HG03039 (cell line): ENCODE results near the gene RMDN3.

Experiments
- ATAC-seq: cut with Tn5 transposase; IDR thresholded peaks from one replicate; pipeline ENCODE4 v1.9.1; 2021; ENCODE audit warnings: mild to moderate bottlenecking, moderate library complexity; ENCODE audit not compliant: unreplicated experiment

Gene RMDN3, protein sequence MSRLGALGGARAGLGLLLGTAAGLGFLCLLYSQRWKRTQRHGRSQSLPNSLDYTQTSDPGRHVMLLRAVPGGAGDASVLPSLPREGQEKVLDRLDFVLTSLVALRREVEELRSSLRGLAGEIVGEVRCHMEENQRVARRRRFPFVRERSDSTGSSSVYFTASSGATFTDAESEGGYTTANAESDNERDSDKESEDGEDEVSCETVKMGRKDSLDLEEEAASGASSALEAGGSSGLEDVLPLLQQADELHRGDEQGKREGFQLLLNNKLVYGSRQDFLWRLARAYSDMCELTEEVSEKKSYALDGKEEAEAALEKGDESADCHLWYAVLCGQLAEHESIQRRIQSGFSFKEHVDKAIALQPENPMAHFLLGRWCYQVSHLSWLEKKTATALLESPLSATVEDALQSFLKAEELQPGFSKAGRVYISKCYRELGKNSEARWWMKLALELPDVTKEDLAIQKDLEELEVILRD

DNA sequence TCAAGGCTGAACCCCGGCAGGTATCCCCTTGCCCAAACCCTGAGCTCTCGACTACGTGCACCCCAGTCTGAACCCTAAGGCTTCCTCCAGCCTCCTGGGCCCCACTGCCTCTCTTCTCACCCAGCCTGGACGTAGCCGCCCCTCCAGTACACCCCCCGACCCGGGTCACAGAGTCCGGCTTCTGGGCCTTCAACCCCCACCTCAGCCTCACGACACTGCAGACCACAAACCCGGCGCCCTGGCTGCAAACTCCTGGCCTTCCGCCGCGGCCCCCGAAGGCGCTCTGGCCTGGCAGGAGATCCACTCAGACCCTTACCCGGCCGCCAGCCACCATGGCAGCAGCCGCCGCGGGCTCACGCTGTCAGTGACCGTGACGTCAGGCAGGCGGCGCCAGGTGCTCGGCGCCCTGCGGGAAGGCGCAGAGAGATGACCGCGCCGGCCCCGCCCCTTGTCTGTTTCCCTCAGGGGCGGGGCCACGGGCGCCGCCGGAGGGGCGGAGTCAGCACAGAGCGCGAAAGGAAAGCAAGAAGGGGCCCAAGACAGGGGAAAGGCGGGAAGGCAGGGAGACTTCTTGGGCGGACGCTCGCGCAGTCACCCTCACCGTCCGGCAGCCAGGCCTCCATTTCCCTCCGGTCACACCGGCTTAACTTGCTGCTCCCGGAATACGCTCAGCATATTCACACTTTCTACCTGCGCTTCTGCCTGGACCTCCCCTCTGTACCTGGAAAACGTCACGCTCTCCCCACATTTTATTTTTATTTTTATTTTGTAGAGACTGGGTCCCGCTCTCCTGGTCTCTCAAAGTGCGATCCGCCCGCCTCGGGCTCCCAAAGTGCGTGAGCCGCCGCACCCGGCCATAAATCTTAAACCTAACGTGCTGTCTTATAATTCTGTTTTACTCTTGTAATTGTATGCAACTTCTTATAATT, at the start of gene RMDN3:
TSS of gene RMDN3 (minus strand) at position 372 of the 929 bp plus-strand sequence. CDS start 471 bp downstream, outside the sequence.
- ATAC-seq: peak; percentile 73

DNA sequence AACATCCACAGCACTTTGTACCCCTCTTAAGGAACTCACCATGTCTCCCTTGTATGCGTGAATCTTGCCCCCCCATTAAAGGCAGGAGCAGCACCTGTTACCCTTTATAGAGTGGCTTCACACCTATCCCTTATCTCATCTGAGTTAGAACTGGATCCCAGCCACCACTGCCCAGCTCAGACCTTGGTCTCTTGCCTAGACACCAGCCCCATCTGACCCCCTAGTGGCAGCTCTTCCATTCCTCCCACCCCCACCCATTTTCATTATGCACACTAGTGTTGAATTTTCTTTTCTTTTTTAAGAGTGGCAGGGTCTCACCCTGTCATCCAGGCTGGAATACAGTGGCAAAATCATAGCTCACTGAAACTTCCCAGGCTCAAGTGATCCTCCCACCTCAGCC, 48.6 kb upstream of the RMDN3 start:
- ATAC-seq: no peak

DNA sequence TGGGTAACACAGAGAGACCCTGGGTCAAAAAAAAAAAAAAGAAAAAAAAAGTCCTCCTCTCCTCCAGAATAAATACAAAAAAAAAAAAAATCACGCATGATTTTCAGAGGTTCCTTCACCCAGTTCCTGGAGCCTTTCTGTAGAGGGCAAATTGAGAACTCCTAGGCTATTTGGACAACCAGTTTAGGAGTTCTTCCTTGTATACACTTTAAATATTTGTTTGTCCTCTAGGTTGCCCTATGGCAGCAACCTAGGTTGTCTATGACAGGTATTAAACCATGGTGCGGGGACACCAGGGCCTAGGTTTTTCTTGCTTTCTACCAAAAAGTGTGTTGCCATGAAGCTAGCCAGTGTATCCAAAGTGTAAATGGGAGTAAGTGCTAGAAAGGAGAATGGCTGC, 48.0 kb upstream of the RMDN3 start:
- ATAC-seq: no peak

DNA sequence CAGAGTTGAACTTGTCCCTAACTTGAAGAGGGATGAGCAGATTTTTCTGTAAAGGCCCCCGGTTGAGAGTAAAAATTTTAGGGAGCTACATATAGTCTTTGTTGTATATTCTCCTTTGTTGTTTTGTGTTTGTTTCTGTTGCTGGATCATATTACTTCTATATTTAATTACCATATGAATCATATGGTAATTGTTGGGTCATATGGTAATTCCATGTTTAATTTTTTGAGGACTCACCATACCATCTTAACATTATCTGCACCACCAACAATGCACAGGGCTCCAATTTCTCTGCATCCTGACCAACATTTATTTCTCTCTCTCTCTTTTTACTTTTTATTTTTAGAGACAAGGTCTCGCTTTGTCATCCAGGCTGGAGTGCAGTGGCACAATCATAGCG, 44.5 kb upstream of the RMDN3 start:
- ATAC-seq: no peak

DNA sequence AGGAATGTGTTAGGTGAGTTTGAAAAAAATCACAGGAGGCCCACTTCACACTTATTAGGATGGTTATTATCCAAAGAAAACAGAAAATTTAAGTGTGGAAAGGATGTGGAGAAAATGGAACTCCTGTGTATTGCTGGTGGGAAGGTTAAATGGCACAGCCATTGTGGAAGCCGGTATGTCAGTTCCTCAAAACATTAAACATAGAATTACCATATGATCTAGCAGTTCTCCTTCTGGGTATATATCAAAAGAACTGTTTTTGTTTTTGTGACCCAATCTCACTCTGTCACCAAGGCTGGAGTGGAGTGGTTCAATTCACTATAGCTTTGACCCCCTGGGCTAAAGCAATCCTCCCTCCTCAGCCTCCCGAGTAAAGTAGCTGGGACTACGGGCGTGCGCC, 41.5 kb upstream of the RMDN3 start:
- ATAC-seq: no peak

DNA sequence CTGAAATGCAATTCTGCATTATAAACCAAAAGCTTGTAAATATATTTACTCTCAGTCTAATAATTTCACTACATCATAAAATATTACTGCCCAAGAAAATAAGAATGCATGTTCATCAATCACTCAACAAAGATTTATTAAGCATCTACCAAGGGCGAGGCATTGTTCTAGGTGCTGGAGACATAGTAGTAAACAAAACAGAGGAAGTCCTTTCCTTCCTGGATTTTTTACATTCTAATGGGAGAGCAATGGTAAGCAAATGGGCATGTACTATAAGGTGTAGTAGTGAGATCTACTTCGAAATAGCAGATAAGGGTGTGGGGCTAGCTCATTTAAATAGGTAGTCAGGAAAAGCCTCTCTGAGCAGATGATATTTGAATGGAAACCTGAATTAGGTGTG, 41.0 kb upstream of the RMDN3 start:
- ATAC-seq: no peak

DNA sequence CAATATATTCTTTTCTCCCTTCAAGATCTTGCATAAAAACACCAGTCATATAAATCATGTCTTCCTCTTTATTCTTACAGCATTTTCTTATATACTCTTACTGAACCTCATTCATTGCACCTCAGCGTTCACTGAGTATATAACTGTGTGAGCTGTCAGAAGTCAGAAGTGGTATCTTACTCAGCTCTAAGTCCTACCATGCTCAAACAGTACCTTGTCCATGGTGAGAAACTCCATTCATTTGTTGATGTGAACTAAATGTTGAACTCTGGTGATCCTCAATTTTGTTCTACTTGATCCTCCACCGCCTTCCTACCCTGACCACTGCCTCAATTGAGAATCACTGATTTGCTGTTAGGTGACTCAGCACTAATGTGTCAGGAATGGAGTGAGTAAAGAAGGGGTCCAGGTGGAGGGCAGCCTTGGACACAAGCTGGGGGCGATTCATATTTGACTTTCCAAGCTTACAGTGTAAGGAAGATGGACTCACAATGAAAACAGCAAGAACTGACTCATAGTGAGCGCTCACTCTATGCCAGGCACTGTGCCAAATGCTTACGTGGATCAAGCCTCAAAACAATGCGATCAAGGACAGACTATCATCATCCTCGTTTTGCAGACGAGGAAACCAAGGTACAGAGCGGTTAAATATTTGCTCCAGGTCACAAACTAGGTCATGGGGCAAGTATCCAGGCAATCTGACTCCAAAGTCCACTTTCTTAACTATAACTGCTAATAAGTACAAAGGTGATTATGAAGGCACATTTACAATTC, 38.3 kb upstream of the RMDN3 start:
- no peak for ATAC-seq

DNA sequence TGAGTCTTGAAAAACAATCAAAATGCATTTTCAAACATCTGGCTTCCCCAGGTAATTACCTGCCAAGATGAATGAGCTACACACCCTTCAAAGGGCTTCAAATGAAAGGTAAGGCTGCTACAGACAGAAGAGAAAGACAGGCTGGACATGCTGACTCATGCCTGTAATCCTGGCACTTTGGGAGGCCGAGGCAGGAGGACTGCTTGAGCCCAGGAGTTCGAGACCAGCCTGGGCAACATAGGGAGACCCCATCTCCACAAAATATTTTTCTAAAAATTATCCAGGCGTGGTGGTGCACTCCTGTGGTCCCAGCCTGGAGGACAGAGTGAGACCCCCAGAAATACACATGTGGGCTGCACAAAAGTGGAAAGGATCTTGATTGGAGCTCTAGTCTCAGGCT, 37.3 kb upstream of the RMDN3 start:
- ATAC-seq: no peak

DNA sequence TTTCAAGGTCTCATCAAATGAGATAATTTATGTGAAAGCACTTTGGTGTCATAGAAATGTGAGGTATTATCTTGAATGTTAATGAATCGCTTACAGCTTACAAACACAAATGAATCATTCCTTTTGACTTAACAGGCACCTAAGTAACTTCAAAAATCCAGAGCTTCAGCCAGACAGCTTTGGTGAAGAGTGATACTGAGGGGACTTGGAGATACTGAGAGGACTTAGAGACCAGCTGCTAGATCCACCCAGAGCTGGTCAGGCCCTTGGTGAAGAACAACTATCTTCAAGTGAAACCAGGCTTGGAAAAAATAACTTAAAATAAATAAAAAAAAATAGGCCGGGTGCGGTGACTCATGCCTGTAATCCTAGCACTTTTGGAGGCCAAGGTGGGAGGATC, 35.7 kb upstream of the RMDN3 start:
- ATAC-seq: no peak

DNA sequence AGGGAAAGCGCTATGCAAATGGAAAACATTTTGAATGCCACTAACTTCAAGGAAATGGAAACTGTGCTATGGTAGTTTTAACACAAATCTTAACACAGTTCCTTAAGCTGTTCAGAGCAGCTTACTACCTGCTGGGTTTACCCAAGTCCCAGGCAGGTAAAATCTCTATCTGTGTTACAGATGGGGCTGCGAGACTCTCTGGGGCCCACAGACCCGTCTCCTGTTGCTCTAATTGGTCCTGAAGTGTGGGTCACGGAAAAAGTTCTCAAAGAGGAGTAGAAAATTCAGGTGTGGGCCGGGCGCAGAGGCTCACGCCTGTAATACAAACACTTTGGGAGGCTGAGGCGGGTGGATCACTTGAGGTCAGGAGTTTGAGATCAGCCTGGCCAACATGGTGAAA, 34.9 kb upstream of the RMDN3 start:
- no peak for ATAC-seq

DNA sequence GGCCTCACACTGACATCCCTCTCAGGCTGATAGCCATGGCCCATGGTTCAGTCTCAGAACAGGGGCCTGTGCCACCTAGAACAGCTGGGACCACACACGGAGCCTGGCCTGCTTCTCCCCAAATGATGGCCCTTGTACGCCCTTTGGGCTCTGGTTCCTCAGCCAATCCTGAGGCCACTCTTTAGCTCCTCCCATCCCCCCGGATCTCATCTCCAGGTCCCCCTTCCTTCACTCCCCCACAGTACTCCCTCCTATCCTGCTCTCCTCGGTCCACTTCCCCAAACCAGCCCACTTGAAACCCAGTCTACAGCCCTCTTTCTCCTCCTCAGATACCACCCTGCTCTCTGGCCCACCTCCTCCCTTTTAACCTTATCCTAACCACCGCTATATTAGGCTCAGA, 34.1 kb upstream of the RMDN3 start:
- no peak for ATAC-seq

DNA sequence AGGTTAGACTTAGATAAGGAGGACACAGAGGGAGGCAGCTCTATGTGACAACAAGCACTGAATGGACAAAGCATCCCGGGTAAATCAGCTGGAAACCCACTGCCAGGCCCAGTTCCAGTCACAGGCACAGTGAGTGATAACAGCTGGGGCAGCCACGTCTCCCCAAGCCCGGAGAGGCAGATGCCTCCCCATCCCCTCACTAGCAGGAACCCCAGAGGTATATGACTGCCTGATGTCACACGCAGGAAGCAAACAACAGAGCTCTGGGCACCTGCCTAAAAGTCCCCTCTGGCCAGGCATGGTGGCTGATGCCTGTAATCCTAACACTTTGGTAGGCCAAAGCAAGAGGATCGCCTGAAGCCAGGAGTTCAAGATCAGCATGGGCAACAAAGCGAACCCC, 32.9 kb upstream of the RMDN3 start:
- ATAC-seq: no peak

DNA sequence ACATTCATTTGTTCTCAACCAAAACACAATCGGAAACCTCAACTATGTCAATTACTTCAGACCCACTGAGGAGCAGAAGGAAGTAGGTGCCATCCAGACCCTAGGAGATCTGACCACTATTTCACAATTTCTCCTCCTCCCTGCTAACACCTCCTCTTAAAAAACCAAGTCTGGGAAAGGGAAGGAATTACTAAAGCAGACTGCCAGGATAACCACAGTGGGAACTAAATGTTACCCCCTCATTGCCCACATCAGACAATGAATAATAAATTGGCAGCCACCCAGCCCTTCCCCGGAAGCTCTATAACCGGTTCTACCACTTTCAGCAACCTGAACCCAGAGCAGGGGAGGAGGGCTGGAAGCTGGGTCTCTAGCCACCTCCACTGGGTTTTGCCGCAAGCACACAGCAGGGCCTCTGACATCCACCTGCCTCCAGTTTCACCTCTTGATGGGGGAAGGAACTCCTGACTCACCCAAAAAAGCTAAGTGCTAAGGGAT, 32.3 kb upstream of the RMDN3 start:
- no peak for ATAC-seq

DNA sequence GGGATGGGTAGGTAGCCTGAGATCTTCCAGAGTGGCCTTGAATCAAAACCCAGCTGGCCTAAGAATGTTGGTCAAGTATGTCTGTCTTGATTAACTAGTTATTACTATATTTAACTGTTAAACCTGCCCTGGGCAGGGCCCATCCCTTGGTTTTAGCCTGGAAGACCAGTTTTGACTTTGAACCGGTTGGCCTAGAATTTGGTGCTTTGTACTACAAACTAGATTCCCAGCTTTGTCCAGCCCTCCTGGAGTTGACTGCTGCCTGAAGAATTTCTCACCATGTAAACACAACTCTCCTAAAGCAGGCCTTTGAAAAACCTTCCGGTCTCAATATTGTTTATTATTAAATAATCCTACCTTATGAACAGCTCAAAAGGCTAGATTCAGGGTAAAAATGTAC, 30.8 kb upstream of the RMDN3 start:
- ATAC-seq: no peak

DNA sequence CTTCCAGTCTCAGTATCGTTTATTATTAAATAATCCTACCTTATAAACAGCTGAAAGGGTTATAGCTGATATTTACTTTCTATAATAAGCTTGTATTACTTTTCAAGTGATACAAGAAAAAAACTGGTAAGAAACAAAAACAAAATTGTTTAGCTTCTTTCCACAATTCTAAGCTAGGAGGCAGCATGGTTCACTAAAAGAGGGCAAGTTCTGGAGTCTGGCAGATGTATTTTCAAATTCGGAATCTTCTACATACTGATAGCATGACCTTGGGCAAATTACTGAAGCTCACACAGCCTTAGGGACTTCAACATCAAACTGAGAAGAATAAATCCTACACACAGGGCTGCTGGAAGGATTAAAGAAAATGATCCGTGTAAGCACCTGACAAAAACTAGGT, 30.1 kb upstream of the RMDN3 start:
- no peak for ATAC-seq

DNA sequence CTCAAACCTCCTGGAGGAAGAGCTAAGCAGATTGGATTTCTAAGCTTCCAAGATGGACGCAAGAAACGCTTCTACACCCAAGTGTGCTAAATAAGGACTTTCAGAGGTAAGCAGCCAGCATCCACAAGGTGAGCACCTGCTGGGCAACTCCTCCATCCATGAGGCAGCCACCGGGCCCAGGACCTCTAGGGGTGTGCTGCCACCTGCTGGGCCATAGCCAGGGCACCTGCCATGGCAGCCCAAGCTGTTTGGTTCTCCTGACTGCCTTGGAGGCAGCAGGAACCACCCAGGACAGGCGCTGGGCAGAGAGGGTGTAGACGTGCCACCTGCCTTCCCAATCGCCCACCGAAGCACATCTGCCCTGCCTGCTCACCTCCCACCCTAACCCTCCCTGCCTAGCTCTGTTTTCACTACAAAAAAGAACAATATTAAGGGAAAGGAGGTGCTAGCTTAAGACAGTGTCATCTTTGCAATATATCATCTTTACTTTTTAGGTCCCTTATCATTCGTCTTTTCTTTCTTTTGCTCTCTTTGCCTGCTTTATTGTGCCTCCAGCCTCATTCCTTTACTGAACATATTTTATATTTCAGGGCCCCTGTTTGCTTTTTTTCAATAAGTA, 27.7 kb upstream of the RMDN3 start:
- peak; percentile 48 for ATAC-seq

DNA sequence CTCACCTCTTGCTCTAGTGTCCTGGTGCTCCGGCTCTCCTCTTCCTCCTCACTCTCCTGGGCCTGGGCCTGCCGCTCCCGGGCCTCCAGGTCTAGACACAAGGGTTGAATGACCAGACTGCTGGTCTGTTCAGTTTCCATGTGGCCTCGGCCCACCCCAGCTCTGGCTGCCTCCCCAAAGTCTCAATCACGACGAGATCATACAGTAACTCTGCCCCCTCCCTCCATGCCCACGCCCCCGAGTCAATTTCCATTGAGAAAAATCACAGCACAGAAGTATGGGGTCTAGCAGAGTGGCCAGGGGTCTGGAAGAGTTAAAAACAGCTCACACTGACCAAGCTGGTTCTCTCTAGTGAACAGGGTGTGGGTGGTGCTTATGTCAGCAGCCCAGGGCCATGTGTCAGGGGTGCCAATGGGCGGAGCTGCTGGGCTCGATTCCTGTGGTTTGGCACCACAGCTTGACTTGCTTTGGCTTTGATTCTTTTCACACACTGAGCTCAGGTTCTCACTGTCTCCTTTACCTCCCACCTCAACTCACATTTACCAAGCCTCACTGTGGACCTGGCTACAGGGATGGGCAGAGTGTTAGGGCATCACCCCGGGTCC, 21.6 kb upstream of the RMDN3 start:
- ATAC-seq: no peak

DNA sequence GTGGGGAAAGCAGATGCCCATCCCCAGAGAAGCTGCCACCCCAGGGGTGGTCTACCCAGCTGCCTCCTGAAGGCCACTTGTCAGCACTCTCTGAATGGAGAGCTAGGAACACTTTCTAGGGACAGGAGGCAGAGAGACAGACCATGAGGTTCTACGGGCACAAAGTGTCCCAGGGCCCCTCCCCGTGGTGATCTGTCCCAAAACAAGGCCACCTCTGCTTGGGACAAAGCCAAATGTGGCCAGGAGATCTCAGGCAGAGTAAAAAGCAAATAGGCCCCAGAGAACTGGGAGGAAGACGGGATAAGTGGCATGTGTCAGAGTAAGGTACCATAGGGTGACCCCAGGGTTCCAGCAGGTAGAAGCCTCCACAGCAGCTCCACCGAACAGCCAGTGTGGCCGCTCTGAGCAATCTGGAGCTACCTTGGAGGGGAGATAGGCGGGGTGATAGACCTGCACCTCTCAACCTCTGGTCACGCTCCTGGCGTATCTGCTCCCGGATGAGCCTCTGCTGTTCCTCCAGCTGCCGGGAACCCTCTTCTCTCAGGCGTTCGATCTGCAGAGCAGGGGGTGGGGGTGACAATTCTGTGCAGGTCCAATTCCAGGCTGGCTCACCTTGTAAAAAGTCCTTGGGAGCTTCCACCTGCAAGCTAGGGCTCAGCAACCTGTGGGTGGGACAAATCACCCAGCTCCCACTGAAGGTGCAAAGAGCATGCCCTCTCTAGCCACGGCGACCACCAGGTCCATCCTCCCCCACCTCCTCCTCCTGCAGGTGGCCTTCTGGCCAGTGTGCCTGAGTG, 20.9 kb upstream of the RMDN3 start:
- no peak for ATAC-seq

DNA sequence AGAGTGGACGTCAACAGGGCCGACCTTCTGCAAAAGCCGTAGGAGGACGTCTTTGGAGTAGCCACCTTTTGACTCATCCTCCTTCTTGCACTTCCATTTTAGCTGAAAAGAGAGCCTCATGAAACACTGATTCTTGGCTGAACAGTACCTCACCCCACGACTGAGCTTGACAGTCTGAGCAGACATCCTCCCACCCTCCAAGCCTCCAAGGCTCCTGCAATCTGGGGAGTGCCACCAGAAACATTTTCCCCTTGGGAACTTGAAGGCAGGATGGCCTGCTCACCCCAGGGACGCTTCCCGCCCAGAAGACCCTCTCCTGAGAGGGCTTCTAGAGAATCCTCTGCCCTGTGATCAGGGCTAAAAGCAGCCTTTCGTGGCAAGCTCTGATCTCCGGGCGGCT, 20.0 kb upstream of the RMDN3 start:
- no peak for ATAC-seq
